PC-3 (cell line): ENCODE results near the gene DUSP22. TPM values are rescaled to one million over a fixed set of nuclear protein-coding genes. Genes with fewer than 3 reads are reported as not detected.

ENCODE experiments used
- ATAC-seq: fragments of 200-7000 bp; cut with Tn5 transposase; 2 replicates; pipeline ENCODE4 v1.9.1; 2020; ENCODE audit warnings: mild to moderate bottlenecking, moderate library complexity
- BruUV-seq: library from RNA; stranded (reverse); fragments of 400-500 nt; replicated peaks from 2 replicates; lab custom pipeline; 2021; lab: Mats Ljungman, UMichigan
- CTCF ChIA-PET: fragments of 300-600 bp; sonication (Branson Sonifier 250); formaldehyde crosslinking; loops from one replicate; lab custom pipeline; 2022; ENCODE audit warnings: antibody characterized with exemption; lab: Charles Lee
- POLR2A ChIA-PET: fragments of 300-600 bp; sonication (Branson Sonifier 250); formaldehyde crosslinking; loops from one replicate; lab custom pipeline; 2022; ENCODE audit warnings: antibody characterized with exemption; ENCODE audit not compliant: unreplicated experiment; lab: Charles Lee
- DNase-seq: peaks from one replicate; pipeline ENCODE4 v3.0.0-alpha.2; 2015
- H2AFZ ChIP-seq: fragments of 300-600 bp; sonication (generic); 2 replicates; pipeline ENCODE4 v1.6.0; 2016; ENCODE audit warnings: antibody characterized with exemption, low read length
- H3F3A ChIP-seq: fragments of 300-600 bp; sonication (generic); one replicate; pipeline ENCODE4 v1.6.0; 2017; ENCODE audit warnings: antibody characterized with exemption, low read length, control low read depth, mild to moderate bottlenecking; ENCODE audit not compliant: unreplicated experiment
- H3K27ac ChIP-seq: fragments of 300-600 bp; sonication (generic); 2 replicates; pipeline ENCODE4 v1.5.1; 2016; ENCODE audit warnings: mild to moderate bottlenecking, low read length
- H3K27me3 ChIP-seq: fragments of 300-600 bp; sonication (generic); 2 replicates; pipeline ENCODE4 v1.6.1; 2016; ENCODE audit warnings: low read length, mixed read lengths
- H3K36me3 ChIP-seq: fragments of 300-600 bp; sonication (generic); 2 replicates; pipeline ENCODE4 v1.6.1; 2016; ENCODE audit warnings: low read depth, mixed run types, low read length, mixed read lengths
- H3K4me1 ChIP-seq: fragments of 300-600 bp; sonication (generic); 2 replicates; pipeline ENCODE4 v1.5.1; 2016; ENCODE audit warnings: low read length; ENCODE audit not compliant: insufficient read depth
- H3K4me2 ChIP-seq: fragments of 300-600 bp; sonication (generic); 2 replicates; pipeline ENCODE4 v1.6.0; 2016; ENCODE audit warnings: low read length
- H3K4me3 ChIP-seq: fragments of 300-600 bp; sonication (generic); 2 replicates; pipeline ENCODE4 v1.5.1; 2016; ENCODE audit warnings: mild to moderate bottlenecking, low read length, mixed read lengths
- H3K79me2 ChIP-seq: fragments of 300-600 bp; sonication (generic); 2 replicates; pipeline ENCODE4 v1.6.1; 2017; ENCODE audit warnings: low read length, mixed read lengths
- H3K9ac ChIP-seq: fragments of 300-600 bp; sonication (generic); 2 replicates; pipeline ENCODE4 v1.6.0; 2016; ENCODE audit warnings: mild to moderate bottlenecking, low read length
- H3K9me2 ChIP-seq: fragments of 300-600 bp; sonication (generic); replicated peaks from 2 replicates; pipeline ENCODE4 v1.6.1; 2016; ENCODE audit warnings: mixed run types, low read length, mixed read lengths
- H3K9me3 ChIP-seq: fragments of 300-600 bp; sonication (generic); 2 replicates; pipeline ENCODE4 v1.6.1; 2016; ENCODE audit warnings: low read length, mixed read lengths
- H4K20me1 ChIP-seq: fragments of 300-600 bp; sonication (generic); 2 replicates; pipeline ENCODE4 v1.6.1; 2016; ENCODE audit warnings: low read length, mixed read lengths
- EZH2 ChIP-seq: fragments of 300-600 bp; sonication (generic); IDR thresholded peaks from one replicate; pipeline ENCODE4 v1.6.1; 2017; ENCODE audit warnings: antibody characterized with exemption, mild to moderate bottlenecking, low read length; ENCODE audit not compliant: unreplicated experiment
- EZH2phosphoT487 ChIP-seq: fragments of 300-600 bp; sonication (generic); IDR thresholded peaks from 2 replicates; pipeline ENCODE4 v1.6.1; 2018; ENCODE audit warnings: mild to moderate bottlenecking, antibody characterized with exemption, low read length, borderline replicate concordance
- intact Hi-C: fragments of 100-400 bp; cut with micrococcal nuclease; formaldehyde crosslinking; loops from 2 replicates; pipeline ENCODE4 v1.9.0; 2023
- total RNA-seq: library from RNA; depleted of rRNA; stranded (reverse); fragments of >200 nt; gene quantifications from 2 replicates; pipeline ENCODE4 v1.2.3, GENCODE V29; 2014
- TF ChIP-seq, protein P1 (sequence below): fragments of 300-600 bp; sonication (generic); conservative IDR thresholded peaks from 2 replicates; pipeline ENCODE4 v1.5.1; 2017; ENCODE audit warnings: antibody characterized with exemption, low read depth, mild to moderate bottlenecking, low read length

Gene DUSP22
- total RNA-seq, 1 experiment from 2014 or later = 37.8 TPM

GRCh38 chr6:346386-347030 lies 54.2 kb downstream of the DUSP22 start:
- Histone ChIP-seq H3K36me3 (no peaks in the 10 kb centered on the region), H4K20me1 (no peaks in the 10 kb centered on the region), H3K27ac (no peak overlapping the region), H2AFZ (no peak overlapping the region), H3K4me1 (no peaks in the 10 kb centered on the region), H3K79me2 (no peaks in the 10 kb centered on the region), H3F3A (no peaks in the 10 kb centered on the region), H3K4me3 (no peak overlapping the region), H3K9ac (no peak overlapping the region), H3K9me2 (no peaks in the 10 kb centered on the region), H3K27me3 (no peaks in the 10 kb centered on the region), H3K4me2 (no peak overlapping the region), H3K9me3 (no peaks in the 10 kb centered on the region)
- CTCF ChIA-PET = no interaction called here
- ATAC-seq = no peak
- DNase-seq = peak; percentile 16
- POLR2A ChIA-PET = no interaction called here
- intact Hi-C loops = no loop called here
- TF ChIP-seq EZH2phosphoT487 (no peak), EZH2 (no peak)
- TF ChIP-seq, protein P1, sequence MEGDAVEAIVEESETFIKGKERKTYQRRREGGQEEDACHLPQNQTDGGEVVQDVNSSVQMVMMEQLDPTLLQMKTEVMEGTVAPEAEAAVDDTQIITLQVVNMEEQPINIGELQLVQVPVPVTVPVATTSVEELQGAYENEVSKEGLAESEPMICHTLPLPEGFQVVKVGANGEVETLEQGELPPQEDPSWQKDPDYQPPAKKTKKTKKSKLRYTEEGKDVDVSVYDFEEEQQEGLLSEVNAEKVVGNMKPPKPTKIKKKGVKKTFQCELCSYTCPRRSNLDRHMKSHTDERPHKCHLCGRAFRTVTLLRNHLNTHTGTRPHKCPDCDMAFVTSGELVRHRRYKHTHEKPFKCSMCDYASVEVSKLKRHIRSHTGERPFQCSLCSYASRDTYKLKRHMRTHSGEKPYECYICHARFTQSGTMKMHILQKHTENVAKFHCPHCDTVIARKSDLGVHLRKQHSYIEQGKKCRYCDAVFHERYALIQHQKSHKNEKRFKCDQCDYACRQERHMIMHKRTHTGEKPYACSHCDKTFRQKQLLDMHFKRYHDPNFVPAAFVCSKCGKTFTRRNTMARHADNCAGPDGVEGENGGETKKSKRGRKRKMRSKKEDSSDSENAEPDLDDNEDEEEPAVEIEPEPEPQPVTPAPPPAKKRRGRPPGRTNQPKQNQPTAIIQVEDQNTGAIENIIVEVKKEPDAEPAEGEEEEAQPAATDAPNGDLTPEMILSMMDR = no peak
- no TSS peak for BruUV-seq

DNA sequence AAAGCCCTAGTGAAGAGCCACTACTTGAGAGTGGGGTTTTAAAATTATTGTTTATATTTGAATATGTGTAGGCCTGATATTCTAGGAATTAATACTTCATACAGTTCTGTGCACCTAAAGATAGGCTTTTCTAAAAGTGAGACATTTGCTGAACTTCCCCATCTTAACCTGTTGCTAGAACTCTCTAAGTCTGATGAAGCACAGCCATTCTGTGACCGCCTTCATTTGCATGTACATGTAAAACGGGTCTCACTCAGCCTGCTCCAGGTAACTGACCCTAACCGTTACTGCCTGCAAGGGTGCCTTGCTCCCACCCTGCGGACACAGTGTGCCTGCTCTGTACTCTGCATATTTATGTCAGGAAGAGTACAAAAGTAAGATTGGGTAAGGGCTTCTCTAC lies 54.9 kb downstream of the DUSP22 start:
- H2AFZ ChIP-seq = no peak overlapping the region
- no peak overlapping the region for H3K27ac ChIP-seq
- H3K9me2 ChIP-seq = no peaks in the 10 kb centered on the region
- no peaks in the 10 kb centered on the region for H3F3A ChIP-seq
- ATAC-seq (no peak), DNase-seq (no peak)
- BruUV-seq = no TSS peak
- H3K9ac ChIP-seq = no peak overlapping the region
- no peak overlapping the region for H3K4me2 ChIP-seq
- H3K79me2 ChIP-seq = no peaks in the 10 kb centered on the region
- POLR2A ChIA-PET = no interaction called here
- H3K4me3 ChIP-seq = no peak overlapping the region
- no peaks in the 10 kb centered on the region for H3K27me3 ChIP-seq
- CTCF ChIA-PET = no interaction called here
- H3K36me3 ChIP-seq = no peaks in the 10 kb centered on the region
- TF ChIP-seq EZH2phosphoT487 (no peak), EZH2 (no peak)
- TF ChIP-seq, protein P1 = no peak
- no peaks in the 10 kb centered on the region for H4K20me1 ChIP-seq
- no peaks in the 10 kb centered on the region for H3K4me1 ChIP-seq
- intact Hi-C loops = no loop called here
- no peaks in the 10 kb centered on the region for H3K9me3 ChIP-seq

DNA sequence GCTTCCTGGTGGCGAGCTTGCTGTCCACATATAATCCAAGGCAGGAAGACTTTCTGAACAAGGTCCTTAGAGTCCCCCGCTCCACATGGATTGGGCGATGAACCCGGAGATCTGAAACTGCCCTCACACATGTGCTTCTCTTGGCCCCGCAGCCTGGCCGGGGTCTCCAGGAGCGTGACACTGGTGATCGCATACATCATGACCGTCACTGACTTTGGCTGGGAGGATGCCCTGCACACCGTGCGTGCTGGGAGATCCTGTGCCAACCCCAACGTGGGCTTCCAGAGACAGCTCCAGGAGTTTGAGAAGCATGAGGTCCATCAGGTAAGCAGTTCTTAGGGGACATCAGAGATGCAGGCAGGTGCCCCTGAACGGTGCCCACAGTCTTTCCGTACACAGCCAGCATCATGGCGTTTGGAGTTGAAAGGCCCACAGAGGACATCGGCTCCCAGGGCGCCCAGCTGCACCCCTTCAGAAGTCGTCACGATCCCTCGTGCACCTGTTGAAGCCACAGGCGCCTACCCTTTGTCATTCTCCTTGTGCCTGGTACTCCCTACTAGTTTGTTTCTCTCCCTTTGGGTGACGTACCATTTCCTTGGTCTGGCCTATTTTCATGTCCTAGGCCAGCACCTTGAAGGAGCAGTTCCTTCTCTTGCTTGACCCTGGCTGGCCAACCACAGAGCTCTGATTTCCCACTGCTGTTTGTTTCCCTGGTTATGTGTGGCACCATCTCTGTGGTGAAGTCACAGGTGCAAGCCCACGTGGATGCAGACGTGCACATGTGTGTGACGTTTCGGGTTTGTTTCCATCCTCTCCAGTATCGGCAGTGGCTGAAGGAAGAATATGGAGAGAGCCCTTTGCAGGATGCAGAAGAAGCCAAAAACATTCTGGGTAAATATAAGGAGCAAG lies 55.9 kb downstream of the DUSP22 start:
- H3K27ac ChIP-seq = no peak overlapping the region
- H3K27me3 ChIP-seq = no peaks in the 10 kb centered on the region
- no peaks in the 10 kb centered on the region for H3K4me1 ChIP-seq
- POLR2A ChIA-PET = no interaction called here
- no peak overlapping the region for H3K9ac ChIP-seq
- H3K4me3 ChIP-seq = no peak overlapping the region
- CTCF ChIA-PET = no interaction called here
- H2AFZ ChIP-seq = no peak overlapping the region
- no peaks in the 10 kb centered on the region for H3F3A ChIP-seq
- TF ChIP-seq, protein P1 = no peak
- TF ChIP-seq EZH2phosphoT487 (no peak), EZH2 (no peak)
- DNase-seq = no peak
- H3K36me3 ChIP-seq = no peaks in the 10 kb centered on the region
- H3K4me2 ChIP-seq = no peak overlapping the region
- intact Hi-C loops = no loop called here
- no TSS peak for BruUV-seq
- no peaks in the 10 kb centered on the region for H3K9me2 ChIP-seq
- no peaks in the 10 kb centered on the region for H3K79me2 ChIP-seq
- no peaks in the 10 kb centered on the region for H3K9me3 ChIP-seq
- ATAC-seq = no peak
- no peaks in the 10 kb centered on the region for H4K20me1 ChIP-seq
